GM21360 (cell line): ENCODE data around the gene KCNE5.
"Not testable (repeated sequence)": the region's sequence is repeated elsewhere in the genome, so short reads cannot be mapped to it uniquely, and the experiment has no call there.

ENCODE experiments used
- ATAC-seq: cut with Tn5 transposase; IDR thresholded peaks from one replicate; pipeline ENCODE4 v1.9.1; 2021; ENCODE audit warnings: mild to moderate bottlenecking, moderate library complexity; ENCODE audit not compliant: unreplicated experiment

Gene KCNE5, protein sequence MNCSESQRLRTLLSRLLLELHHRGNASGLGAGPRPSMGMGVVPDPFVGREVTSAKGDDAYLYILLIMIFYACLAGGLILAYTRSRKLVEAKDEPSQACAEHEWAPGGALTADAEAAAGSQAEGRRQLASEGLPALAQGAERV

DNA sequence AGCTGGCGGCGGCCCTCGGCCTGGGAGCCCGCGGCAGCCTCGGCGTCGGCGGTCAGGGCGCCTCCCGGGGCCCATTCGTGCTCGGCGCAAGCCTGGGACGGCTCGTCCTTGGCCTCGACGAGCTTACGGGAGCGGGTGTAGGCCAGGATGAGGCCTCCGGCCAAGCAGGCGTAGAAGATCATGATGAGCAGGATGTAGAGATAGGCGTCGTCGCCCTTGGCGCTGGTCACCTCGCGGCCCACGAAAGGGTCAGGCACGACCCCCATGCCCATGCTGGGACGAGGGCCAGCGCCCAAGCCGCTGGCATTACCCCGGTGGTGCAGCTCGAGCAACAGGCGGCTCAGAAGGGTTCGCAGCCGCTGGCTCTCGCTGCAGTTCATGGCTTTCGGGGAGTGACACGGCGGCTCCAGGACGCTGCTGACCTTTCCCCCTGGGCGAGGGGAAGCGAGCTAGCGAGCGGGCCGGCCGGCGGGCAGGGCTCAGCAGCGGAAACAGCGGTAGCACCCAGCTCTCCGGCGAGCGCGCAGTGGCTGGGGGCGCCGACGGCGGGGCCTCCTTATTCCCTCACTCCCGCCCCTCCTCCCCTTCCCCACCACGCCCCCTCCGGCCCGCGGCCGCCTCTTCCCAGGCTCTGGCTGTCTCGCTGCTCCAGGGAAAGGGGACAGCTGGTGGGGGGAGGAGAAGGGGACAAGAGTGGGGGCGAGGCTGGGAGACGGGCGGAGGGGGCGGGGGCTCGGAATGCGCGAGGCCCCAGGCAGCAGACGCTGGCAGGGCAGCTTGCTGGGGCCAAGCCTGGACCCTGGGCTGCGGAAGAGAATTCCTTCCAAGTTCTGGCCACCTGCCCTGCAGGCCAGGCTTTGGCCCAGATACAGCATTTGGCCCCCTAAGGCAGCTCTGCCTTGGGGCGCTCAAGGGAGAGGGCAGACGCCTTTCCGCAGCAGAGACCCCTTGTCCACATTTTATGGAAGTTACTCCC, at the start of gene KCNE5:
Gene KCNE5, minus strand, starts transcription at position 532 of the 976 bp plus-strand sequence. Its CDS starts 152 bp downstream, at position 380.
- no peak for ATAC-seq

DNA sequence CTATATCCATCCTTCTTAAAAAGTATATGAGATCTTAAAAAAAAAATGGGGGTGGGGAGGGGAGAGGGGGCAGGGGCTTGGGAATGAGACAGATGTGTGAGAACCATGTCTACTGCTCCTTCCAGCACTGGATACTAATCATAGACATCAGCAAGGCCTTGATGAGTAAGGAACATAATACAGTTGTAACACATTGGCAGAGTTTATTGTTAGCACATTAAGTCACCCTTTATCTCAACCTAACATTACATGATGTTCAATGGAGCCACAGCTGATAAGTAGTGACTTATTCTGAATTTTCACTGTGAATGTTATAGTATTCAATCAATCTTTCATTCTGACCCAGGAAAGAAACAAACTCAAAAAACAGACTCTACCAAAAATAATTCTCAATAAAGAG, 47.3 kb upstream of the KCNE5 start:
- ATAC-seq = no peak

DNA sequence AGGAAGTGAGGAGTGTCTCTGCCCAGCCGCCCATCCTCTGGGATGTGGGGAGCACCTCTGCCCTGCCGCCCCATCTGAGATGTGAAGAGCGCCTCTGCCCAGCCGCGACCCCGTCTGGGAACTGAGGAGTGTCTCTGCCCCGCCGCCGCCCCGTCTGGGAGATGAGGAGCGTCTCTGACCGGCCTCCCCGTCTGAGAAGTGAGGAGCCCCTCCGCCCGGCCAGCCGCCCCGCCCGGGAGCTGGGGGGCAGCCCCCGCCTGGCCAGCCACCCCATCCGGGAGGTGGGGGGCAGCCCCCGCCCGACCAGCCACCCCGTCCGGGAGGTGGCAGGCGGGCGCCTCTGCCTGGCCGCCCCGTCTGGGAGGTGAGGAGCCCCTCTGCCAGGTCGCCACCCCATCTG, 46.2 kb upstream of the KCNE5 start:
- ATAC-seq = not testable (repeated sequence)

DNA sequence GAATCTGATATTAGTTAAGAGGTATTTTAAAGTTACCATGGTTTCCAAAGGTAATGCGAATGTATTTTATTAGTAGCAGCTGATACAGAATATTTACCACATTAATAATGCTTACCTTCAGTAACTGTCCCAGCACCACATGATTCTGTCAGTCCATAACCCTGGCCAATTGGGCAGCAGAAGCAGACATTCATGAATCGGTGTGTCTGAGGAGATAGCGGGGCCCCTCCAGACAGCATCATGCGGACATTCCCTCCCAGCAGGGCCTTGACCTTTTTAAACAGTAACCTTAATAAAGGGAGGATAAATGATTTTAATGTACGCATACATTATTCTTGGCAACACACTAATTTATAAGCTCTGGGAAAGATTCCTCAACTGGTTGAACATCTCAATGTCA, 43.0 kb upstream of the KCNE5 start:
- ATAC-seq = no peak

DNA sequence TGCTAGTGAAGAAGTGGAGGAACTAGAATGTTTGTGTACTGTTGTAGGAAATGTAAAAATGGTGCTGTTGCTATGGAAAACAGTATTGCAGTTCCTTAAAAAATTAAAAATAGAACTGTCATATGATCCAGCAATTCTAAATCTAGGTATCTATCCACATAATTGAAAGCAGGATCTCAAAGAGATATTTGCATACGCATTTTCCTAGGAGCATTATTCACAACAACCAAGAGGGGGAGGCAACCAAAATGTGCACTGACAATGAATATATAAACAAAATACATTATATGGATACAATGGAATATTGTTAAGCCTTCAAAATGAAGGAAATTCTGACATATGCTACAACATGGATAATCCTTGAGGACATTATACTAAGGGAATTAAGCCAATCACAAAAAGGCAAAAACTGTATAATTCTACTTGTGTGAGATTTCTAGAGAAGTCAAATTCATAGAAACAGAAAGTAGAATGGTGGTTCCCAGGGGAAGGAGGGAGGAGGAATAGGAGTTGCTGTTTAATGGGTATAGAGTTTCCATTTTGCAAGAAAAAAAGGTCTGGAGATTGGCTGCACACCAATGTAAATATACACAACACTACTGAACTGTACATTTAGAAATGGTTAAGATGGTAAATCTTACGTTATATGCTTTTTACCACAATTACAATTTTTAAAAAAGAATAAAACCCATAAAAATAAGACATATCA, 35.6 kb upstream of the KCNE5 start:
- no peak for ATAC-seq

DNA sequence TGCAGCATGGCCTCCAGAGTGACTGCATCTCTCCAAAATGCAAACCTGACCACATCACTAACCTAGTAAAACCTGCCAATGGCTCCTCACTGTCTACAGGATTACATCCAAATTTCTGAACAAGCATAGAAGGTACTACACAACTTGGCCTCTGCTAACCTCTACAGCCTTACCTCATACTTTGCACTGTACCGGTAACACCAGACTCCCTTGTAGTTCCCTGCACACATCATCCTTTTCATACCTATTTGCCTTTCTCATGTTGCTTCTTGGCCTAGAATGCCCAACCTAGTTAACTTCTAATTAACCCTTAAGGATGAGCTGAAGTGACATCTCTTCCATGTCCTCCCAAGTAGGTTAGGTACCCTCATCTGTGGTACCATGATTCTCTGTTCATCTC, 33.4 kb upstream of the KCNE5 start:
- no peak for ATAC-seq

DNA sequence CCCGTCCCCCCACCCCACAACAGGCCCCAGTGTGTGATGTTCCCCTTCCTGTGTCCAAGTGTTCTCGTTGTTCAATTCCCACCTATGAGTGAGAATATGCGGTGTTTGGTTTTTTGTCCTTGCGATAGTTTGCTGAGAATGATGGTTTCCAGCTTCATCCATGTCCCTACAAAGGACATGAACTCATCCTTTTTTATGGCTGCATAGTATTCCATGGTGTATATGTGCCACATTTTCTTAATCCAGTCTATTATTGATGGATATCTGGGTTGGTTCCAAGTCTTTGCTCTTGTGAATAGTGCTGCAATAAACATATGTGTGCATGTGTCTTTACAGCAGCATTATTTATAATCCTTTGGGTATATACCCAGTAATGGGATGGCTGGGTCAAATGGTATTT, 32.4 kb upstream of the KCNE5 start:
- not testable (repeated sequence) for ATAC-seq

DNA sequence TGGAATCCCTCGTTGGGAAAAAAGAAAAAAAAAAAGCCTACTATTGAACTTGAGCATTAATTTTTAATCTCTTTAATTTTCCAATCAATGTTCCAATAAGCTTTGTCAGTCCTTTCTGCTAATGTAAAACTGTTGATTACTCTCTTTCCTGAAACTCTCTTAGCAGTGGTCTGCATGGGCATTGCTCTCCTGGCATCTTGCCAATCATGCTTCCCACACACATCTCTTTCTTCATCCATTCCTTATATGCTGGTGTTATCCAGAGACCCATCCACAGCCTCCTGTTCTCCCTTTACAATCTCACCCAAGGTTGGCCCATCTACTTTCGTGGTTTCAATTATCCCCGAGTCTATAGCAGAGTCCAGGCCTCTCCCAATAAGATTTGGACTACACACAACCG, 31.8 kb upstream of the KCNE5 start:
- ATAC-seq = no peak

DNA sequence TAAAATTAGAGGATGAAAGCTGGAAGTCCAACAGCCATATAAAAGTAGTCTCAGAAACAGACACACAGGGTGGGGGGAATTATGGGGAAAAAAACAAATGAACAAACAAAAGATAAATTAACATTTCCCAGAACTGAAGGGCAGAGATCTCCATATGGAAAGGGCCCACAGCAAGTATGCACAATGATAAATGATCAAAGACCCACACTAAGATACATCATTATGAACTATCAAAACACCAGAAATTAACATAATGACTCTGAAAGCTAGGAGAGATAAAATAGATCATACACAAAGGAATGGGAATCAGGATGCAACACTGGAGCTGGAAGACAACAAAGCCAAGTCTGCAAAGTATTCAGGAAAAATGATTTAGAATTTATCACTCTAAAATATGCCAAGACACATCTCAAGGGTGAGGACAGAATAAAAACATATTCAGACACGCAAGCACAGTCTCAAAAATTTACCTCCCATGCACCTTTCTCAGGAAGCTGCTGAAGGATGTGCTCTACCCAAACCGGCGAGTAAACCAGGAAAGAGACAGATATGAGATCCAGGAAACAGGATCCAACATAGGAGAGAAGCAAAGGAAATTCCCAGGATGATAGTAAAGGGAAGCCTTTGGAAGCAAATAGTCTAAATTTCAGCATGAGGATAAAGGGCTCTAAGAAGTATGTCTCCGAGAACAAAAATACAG, 30.7 kb upstream of the KCNE5 start:
- ATAC-seq = no peak

DNA sequence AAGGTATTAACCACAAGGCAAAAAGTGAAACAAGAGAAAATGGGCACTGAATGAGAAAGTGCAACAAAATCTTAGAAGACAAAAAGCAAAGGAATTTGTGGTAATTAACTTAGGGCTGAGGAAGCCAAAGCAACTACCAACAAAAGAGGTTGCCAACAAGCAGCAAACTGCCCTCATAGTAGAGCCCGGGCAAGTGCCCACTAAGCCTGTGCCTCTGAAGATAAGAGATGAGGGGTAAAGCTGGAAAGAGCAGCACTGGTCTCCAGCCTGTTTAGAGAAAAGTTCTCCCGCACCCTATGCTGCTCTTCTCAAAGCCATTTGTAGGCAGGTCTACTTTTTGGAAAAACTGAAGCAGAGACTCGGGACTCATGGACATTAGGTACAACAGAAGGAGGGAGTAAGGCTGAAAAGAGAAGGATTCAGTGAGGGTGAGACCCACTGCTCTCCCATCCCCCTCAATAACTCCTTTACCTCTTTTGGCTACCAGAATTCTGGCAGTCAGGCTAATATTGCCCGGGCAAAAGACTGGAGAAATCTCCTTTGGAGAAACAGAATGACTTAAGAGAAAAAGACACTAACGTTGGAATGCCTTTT, 29.6 kb upstream of the KCNE5 start:
- ATAC-seq = no peak

DNA sequence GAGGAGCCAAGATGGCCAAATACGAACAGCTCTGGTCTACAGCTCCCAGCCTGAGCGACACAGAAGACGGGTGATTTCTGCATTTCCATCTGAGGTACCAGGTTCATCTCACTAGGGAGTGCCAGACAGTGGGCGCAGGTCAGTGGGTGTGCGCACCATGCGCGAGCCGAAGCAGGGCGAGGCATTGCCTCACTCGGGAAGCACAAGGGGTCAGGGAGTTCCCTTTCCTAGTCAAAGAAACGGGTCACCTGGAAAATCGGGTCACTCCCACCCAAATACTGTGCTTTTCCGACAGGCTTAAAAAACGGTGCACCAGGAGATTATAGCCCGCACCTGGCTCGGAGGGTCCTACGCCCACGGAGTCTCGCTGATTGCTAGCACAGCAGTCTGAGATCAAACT, 19.7 kb upstream of the KCNE5 start:
- ATAC-seq = not testable (repeated sequence)

DNA sequence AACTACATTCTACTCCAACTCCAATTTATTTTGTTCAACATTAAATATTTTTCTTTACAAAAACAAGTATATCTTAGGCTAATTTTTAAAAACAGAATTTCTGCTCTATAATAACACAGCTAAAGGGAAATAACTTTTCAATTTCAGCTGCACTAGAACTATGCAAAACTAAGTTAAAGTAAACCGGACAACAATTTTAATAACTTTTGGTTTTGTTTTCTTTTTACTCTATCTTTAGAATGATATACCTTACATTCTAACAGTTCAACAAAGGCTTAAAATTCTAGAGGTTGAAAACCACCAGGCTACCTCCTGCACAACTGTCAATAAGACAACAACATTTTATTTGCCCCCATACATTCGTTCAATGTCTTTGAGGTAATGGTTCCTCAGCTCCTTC, 18.7 kb upstream of the KCNE5 start:
- no peak for ATAC-seq

DNA sequence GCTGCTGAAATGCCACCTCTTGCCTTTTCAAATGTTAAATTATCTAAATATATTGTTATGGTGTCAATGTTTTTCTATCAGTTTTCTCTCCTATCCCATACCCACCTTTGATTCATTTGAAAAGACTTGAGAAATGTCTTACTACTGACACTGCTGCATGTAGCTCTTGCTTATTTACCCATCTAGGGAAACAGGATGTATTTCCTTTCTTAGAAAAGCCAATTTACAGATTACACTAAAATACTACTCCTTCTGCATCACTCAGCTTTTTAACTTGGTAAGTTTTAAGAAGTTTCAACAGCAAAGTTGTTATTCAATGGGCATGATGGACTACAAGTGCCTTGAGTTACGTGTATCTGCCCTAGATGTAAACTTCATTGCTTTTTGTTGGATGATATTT, 13.2 kb upstream of the KCNE5 start:
- no peak for ATAC-seq

DNA sequence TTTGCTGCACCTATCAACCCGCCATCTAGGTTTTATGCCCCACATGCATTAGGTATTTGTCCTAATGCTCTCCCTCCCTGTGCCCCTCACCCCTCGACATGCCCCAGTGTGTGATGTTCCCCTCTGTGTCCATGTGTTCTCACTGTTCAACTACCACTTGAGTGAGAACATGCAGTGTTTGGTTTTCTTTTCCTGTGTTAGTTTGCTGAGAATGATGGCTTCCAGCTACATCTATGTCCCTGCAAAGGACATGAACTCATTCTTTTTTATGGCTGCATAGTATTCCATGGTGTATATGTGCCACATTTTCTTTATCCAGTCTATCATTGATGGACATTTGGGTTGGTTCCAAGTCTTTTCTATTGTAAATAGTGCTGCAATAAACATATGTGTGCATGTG, 12.5 kb upstream of the KCNE5 start:
- ATAC-seq = not testable (repeated sequence)

DNA sequence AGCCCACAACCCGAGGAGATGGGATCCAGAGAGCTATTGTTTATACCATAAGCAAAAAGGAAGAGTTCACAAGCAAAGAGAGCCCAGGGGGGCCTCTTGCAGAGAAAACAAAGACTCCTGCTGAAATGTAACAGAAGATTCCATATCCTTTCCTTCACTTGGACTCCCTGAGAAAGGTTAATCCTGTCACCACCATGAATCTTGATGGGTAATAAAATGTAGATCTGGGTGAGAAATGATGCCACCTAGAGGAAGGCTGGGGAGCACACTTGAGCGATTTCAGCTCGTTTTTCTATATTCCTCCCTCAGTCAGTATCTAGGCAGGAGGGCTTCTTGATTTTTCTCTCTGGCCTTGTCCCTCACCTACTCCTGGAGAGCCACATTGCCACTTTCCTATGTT, 10.2 kb upstream of the KCNE5 start:
- no peak for ATAC-seq

DNA sequence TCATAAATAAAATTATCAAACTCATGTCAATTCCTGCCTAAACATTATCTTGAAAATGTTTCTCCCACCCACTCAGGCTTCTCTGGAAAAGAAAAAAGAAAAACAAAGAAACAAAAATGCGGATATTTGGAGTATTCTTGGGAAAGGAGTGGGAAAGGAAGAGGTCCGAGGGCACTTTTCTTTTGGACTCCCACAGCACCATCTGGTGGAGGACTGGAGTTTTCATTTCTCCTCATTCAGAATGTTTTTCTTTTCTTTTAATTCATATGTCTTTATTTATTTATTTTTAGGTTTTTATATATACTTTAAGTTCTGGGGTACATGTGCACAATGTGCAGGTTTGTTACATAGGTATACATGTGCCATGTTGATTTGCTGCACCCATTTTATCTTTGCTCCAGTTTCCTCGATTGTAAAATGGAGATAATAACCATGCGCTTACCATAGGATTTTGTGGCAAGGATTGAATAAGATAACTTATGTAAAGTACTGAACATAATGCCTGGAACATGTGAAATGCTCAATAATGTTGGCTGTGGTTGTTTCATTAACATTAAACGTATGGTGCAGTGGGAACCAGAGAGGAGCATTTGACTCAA, 8.0 kb upstream of the KCNE5 start:
- no peak for ATAC-seq

DNA sequence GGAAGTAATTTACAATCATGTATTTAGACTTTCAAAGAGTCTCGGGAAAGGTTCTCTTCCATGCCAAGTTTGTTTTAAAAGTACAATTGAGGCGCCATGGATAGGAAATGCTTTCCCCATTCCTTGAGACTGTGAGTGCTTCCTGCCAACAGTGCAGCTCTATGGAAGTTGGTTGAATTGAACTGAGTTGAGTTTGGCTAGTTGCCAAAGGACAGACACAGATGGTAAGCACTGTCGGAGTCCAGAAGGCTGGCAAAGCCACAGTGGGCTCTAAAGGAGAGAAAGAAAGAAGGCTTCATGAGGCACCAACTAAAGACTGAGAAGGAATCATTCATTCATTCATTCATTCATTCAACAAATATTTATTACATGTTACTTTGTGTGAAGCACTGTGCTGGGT, 4.3 kb upstream of the KCNE5 start:
- ATAC-seq = no peak

DNA sequence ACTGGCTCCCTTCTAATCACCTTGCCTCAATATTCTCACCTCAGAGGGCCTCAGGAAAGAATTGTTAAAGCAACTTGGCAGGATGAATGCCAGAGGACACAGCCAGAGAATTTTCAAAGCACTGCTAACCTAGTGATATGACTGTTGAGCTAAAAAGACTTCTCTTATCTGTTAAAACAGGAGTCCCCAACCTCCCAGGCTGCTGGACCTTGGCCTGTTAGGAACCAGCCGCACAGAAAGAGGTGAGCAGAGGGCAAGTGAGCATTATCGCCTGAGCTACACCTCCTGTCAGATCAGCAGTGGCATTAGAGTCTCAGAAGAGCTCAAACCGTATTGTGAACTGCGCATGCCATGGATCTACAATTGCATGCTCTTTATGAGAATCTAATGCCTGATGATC, 1.7 kb upstream of the KCNE5 start:
- ATAC-seq = no peak

DNA sequence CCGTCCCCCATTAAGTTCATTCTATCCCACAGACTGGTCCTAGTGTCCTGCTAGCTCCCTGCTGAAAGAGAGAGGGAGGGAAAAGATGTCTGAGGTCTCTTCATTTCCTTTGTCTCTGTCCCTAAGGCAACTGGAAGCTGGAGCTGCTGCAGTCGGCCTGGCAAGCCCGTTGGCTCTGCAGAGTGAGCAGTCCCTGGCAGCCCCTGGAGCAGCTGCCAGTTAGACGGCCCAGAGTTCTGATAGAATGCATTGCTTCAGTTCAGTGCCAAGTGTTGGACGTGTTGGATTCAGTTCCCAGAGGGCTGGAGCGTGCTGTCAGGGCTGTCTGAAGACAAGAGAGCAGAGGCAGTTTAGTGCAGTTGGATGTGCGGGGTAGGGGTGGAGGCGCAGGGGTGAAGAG, 975 bp downstream of the KCNE5 start:
- no peak for ATAC-seq

DNA sequence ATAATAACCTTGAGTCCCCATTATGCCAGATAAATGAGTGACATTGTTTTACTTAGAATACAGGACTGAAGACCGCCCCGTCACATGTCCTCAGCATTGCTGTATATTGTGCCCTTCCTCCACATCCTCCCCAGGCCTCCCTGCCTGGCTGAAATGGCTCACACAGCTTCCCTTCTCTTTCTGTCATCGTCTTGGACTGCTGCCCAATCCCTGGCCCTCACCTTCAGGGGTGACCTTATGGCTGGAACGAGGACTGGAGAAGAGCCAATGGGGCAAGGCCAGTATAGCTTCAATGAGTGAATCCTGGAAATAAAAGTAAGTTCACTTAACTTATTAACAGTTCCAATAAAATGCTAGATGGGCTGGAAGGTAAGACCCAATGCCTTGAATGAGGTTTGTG, 2.7 kb downstream of the KCNE5 start:
- ATAC-seq = no peak
